ENCODE data around the gene DPP9. TPM values are rescaled to one million over a fixed set of nuclear protein-coding genes. Genes with fewer than 3 reads are reported as not detected.
"Not testable (repeated sequence)": the region's sequence is repeated elsewhere in the genome, so short reads cannot be mapped to it uniquely, and the experiment has no call there.

DPP9 gene
- polyA plus RNA-seq, 2 of the 4 experiments (the other 2 are of a cell fraction): 10.1 to 53.5 TPM

DNA sequence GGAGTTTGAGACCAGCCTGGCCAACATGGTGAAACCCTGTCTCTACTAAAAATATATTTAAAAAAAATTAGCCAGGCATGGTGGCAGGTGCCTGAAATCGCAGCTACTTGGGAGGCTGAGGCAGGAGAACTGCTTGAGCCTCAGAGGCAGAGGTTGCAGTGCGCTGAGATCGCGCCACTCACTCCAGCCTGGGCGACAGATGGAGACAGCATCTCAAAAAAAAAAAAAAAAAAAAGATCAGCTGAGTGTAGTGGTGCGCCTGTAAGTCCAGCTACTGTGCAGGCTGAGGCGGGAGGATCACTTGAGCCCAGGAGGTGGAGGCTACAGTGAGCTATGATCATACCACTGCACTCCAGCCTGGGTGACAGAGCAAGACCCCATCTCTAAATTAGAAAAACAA lies 43.6 kb downstream of the DPP9 start:
- FAIRE-seq; H3K9me3 ChIP-seq; H3K4me2 ChIP-seq; H3K4me1 ChIP-seq; ATAC-seq; H3K27ac ChIP-seq; POLR2A ChIA-PET; DNase-seq (ENCODE audit: low read depth in 1 of 2, low spot score in 1 of 2); H3K4me3 ChIP-seq: not testable (repeated sequence)
- 94% methylated on average over 7 of the region's 7 CpGs for WGBS (ENCODE audit: missing lambda C conversion rate)
- CTCF ChIA-PET: interaction anchor here (0.5 to 1.3 kb wide), 4 partner anchors 13 to 44 kb away, joined by 3 to 4 read pairs (median 3); no protein-coding TSS in a partner anchor

DNA sequence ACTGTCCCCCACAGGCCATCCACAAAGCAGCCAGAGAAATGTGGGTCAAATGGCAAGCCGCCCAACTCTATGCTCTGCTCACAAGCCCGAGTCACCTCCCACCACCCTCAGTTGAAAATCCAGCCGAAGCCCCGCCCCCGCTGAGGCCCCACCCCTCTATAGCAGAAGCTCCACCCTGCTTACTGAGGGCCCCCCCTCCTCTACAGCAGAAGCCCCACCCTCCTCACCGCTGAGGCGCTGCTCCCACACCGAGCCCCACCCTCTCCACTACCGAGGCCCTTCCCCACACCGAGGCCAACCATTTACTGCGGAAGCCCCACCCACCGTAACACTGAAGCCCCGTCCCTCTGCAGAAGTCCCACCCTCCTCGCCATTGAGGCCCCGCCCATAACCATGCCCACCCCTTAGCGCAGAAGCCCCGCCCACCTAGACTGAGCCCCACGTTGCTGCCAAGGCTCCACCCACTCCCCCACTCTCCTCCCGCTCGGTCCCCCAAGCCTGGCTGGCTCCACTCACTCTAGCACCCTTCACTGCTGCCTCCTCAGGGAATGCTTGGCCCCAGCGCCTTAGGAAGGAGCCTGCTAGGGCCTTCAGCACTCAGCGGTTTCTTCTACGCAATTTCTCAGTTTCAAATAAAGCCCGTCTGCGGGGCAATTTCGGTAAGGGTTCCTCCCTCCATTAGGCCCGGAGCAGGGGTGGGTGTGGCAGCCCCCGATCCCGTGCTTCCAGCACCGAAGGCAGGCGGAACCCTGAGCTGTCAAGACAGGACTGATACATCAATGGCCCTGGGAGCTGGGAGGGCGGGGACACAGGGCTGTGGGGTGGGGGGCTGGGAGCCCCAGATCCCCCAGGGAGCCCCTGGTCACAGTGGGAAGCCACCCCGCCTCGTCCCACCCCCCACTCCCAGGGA lies 44.5 kb downstream of the DPP9 start:
- H3K9me3 ChIP-seq: no peaks in the 10 kb centered on the region
- peak in 1 of 2 experiments; percentile 69 for DNase-seq (ENCODE audit: low read depth in 1 of 2, low spot score in 1 of 2)
- ATAC-seq: peak; percentile 15 to 68; a peak in 4 of 6 replicates
- POLR2A ChIA-PET: no interaction called here
- no peak for FAIRE-seq
- 82% methylated on average over 15 of the region's 34 CpGs for WGBS (ENCODE audit: missing lambda C conversion rate)
- H3K4me3 ChIP-seq: no peak overlapping the region
- H3K4me2 ChIP-seq: no peak overlapping the region
- CTCF ChIA-PET: no interaction called here
- H3K27ac ChIP-seq: no peak overlapping the region
- TF ChIP-seq HOXB5 (CRISPR knock-in tag; IDR thresholded peaks at IDR 0.05): no peak
- no peak for TF ChIP-seq FOSB (CRISPR knock-in tag; IDR thresholded peaks at IDR 0.05)
- TF ChIP-seq, protein P1, sequence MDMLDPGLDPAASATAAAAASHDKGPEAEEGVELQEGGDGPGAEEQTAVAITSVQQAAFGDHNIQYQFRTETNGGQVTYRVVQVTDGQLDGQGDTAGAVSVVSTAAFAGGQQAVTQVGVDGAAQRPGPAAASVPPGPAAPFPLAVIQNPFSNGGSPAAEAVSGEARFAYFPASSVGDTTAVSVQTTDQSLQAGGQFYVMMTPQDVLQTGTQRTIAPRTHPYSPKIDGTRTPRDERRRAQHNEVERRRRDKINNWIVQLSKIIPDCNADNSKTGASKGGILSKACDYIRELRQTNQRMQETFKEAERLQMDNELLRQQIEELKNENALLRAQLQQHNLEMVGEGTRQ (IDR thresholded peaks at IDR 0.05): no peak
- no peak for TF ChIP-seq HES2 (IDR thresholded peaks at IDR 0.05)
- no peak for TF ChIP-seq POLR2AphosphoS2 (conservative IDR thresholded peaks at IDR 0.05; ENCODE audit: low read length)
- TF ChIP-seq ATOH8 (CRISPR knock-in tag; IDR thresholded peaks at IDR 0.05; ENCODE audit: low read depth): no peak
- no peak for TF ChIP-seq CEBPB (IDR thresholded peaks at IDR 0.05)
- no peak for TF ChIP-seq BHLHE40 (IDR thresholded peaks at IDR 0.05; ENCODE audit: low read depth, low read length)
- no peak for TF ChIP-seq ESRRA (IDR thresholded peaks at IDR 0.05; ENCODE audit: borderline replicate concordance, low read length)
- no peak for TF ChIP-seq TP53 (CRISPR knock-in tag; IDR thresholded peaks at IDR 0.05)
- TF ChIP-seq REST (IDR thresholded peaks at IDR 0.05): no peak
- TF ChIP-seq RCOR1 (IDR thresholded peaks at IDR 0.05; ENCODE audit: low read depth, low read length): no peak
- H3K4me1 ChIP-seq: no peaks in the 10 kb centered on the region

GRCh38 chr19:4676955-4677731 lies 46.5 kb downstream of the DPP9 start:
- FAIRE-seq: no peak
- DNase-seq (ENCODE audit: low read depth in 1 of 2, low spot score in 1 of 2): peak in 1 of 2 experiments; percentile 81
- Histone ChIP-seq H3K4me3 (no peak overlapping the region), H3K4me2 (no peak overlapping the region), H3K4me1 (no peaks in the 10 kb centered on the region), H3K27ac (peak overlapping the region in 1 of 2 experiments; percentile 55; a peak in 1 of 6 replicates), H3K9me3 (no peaks in the 10 kb centered on the region)
- TF ChIP-seq PBX3 (IDR thresholded peaks at IDR 0.05) (no peak), RAD21 (conservative IDR thresholded peaks at IDR 0.05 in 1 of 2, IDR thresholded peaks at IDR 0.05 in 1 of 2) (peak in 1 of 2 experiments; percentile 28; a peak in 1 of 5 replicates), KDM1A (IDR thresholded peaks at IDR 0.05; ENCODE audit: low read depth) (0 out of 2 replicates have a peak, but pooled peaks have one; percentile 45), SMC3 (IDR thresholded peaks at IDR 0.05) (0 out of 3 replicates have a peak, but pooled peaks have one; percentile 6)
- TF ChIP-seq, protein P2, sequence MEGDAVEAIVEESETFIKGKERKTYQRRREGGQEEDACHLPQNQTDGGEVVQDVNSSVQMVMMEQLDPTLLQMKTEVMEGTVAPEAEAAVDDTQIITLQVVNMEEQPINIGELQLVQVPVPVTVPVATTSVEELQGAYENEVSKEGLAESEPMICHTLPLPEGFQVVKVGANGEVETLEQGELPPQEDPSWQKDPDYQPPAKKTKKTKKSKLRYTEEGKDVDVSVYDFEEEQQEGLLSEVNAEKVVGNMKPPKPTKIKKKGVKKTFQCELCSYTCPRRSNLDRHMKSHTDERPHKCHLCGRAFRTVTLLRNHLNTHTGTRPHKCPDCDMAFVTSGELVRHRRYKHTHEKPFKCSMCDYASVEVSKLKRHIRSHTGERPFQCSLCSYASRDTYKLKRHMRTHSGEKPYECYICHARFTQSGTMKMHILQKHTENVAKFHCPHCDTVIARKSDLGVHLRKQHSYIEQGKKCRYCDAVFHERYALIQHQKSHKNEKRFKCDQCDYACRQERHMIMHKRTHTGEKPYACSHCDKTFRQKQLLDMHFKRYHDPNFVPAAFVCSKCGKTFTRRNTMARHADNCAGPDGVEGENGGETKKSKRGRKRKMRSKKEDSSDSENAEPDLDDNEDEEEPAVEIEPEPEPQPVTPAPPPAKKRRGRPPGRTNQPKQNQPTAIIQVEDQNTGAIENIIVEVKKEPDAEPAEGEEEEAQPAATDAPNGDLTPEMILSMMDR (IDR thresholded peaks at IDR 0.05): peak; percentile 42
- ChIA-PET CTCF (interaction anchor here (1.2 to 2.1 kb wide), 7 partner anchors 11 to 45 kb away, joined by 3 to 10 read pairs (median 5); no protein-coding TSS in a partner anchor), POLR2A (no interaction called here)
- 65% methylated on average over 11 of the region's 17 CpGs for WGBS (ENCODE audit: missing lambda C conversion rate)
- ATAC-seq: peak; percentile 77 to 80

Data from A549 (cell line).